T-helper 1 cell treated with Interleukin-12 subunit alpha and Interleukin-12 subunit beta and Interleukin-4 antibody, amounts not matched to agents 30 ng/mL and 1 ng/mL, for 36 hours (primary cell): Measurements from ENCODE around the gene VAMP5. TPM values are rescaled to one million over a fixed set of nuclear protein-coding genes. Genes with fewer than 3 reads are reported as not detected.
"Not testable (repeated sequence)": the region's sequence is repeated elsewhere in the genome, so short reads cannot be mapped to it uniquely, and the experiment has no call there.

ENCODE experiments used
- intact Hi-C: fragments of 100-400 bp; cut with micrococcal nuclease; formaldehyde crosslinking; loops from one replicate; pipeline ENCODE4 v1.15.1; 2024
- total RNA-seq: library from RNA; stranded (reverse); gene quantifications from 2 replicates; pipeline ENCODE4 v1.2.3, GENCODE V29; 2022

VAMP5 gene
- total RNA-seq, 1 donor from 2014 or later = 68.7 TPM

GRCh38 chr2:85599468-85600234, 15.4 kb downstream of the VAMP5 start:
- intact Hi-C loops = loop anchor here (5.0 kb wide), 1 partner anchor 162 kb away; no protein-coding TSS in a partner anchor

- intact Hi-C loops = no loop called here
Observed at GRCh38 chr2:85600235-85600575, 16.0 kb downstream of the VAMP5 start.

GRCh38 chr2:85600951-85601770, 16.9 kb downstream of the VAMP5 start:
- intact Hi-C loops = no loop called here

GRCh38 chr2:85601771-85602475, 17.7 kb downstream of the VAMP5 start:
- intact Hi-C loops = loop anchor here (1.0 to 2.0 kb wide), 3 partner anchors 10 to 63 kb away; partner anchors contain the start of genes C2orf68, MAT2A and USP39

- intact Hi-C loops = loop anchor here (1.0 to 2.0 kb wide), 3 partner anchors 10 to 64 kb away; partner anchors contain the start of genes C2orf68, MAT2A and USP39
Observed at GRCh38 chr2:85602476-85603234, 18.4 kb downstream of the VAMP5 start, which contains the start of gene TMEM150A. TSS of gene TMEM150A (minus strand) at chr2:85602698. CDS start at chr2:85601948, 750 bp downstream.

- intact Hi-C loops = not testable (repeated sequence)
Observed at GRCh38 chr2:85604133-85604444, 19.9 kb downstream of the VAMP5 start.

- intact Hi-C loops = no loop called here
Observed at GRCh38 chr2:85604568-85605339, 20.5 kb downstream of the VAMP5 start.

GRCh38 chr2:85605406-85606115, 21.3 kb downstream of the VAMP5 start:
- intact Hi-C loops = no loop called here

GRCh38 chr2:85606116-85606455, 21.9 kb downstream of the VAMP5 start:
- intact Hi-C loops = no loop called here

GRCh38 chr2:85607268-85608215, 23.3 kb downstream of the VAMP5 start:
- intact Hi-C loops = no loop called here

- intact Hi-C loops = loop anchor here (1.0 kb wide), 1 partner anchor 50 kb away; the partner anchor contains the start of gene GGCX
Observed at GRCh38 chr2:85611217-85611704, 27.0 kb downstream of the VAMP5 start.

- intact Hi-C loops = loop anchor here (1.0 kb wide), 6 partner anchors 10 to 951 kb away; partner anchors contain the start of genes CHMP3, ELMOD3, GGCX and RETSAT
Observed at GRCh38 chr2:85611705-85612587, 27.7 kb downstream of the VAMP5 start, which contains the start of gene C2orf68. TSS of gene C2orf68 (minus strand) at chr2:85612066. CDS start at chr2:85611984, 82 bp downstream.

GRCh38 chr2:85613717-85614515, 29.7 kb downstream of the VAMP5 start:
- intact Hi-C loops = no loop called here

- intact Hi-C loops = loop anchor here (5.0 kb wide), 1 partner anchor 828 kb away; the partner anchor contains the start of gene KDM3A
Observed at GRCh38 chr2:85614757-85615156, 30.5 kb downstream of the VAMP5 start.

GRCh38 chr2:85615413-85615728, 31.1 kb downstream of the VAMP5 start:
- intact Hi-C loops = loop anchor here (5.0 kb wide), 1 partner anchor 827 kb away; the partner anchor contains the start of gene KDM3A

GRCh38 chr2:85617723-85618122, 33.5 kb downstream of the VAMP5 start:
- intact Hi-C loops = loop anchor here (2.0 to 5.0 kb wide), 2 partner anchors 577 to 825 kb away; partner anchors contain the start of genes IMMT and KDM3A
